Osteocyte (in vitro differentiated cells): ENCODE results near the gene FSTL4. TPM values are rescaled to one million over a fixed set of nuclear protein-coding genes. Genes with fewer than 3 reads are reported as not detected.

Source experiments
- DNase-seq: peaks from one replicate; pipeline ENCODE4 v3.0.0; 2021; ENCODE audit warnings: mixed read lengths; ENCODE audit not compliant: unreplicated experiment; ENCODE audit errors: extremely low spot score
- H3K27ac Mint-ChIP-seq: one replicate; pipeline ENCODE4 v1.8.0; 2021; ENCODE audit warnings: mild to moderate bottlenecking, mixed read lengths; ENCODE audit not compliant: unreplicated experiment
- H3K27me3 Mint-ChIP-seq: one replicate; pipeline ENCODE4 v1.8.0; 2021; ENCODE audit warnings: mixed read lengths; ENCODE audit not compliant: unreplicated experiment
- H3K36me3 Mint-ChIP-seq: one replicate; pipeline ENCODE4 v1.8.0; 2021; ENCODE audit warnings: mixed read lengths; ENCODE audit not compliant: unreplicated experiment
- H3K4me1 Mint-ChIP-seq: one replicate; pipeline ENCODE4 v1.8.0; 2021; ENCODE audit warnings: mixed read lengths; ENCODE audit not compliant: unreplicated experiment
- H3K4me3 Mint-ChIP-seq: one replicate; pipeline ENCODE4 v1.8.0; 2021; ENCODE audit warnings: mild to moderate bottlenecking, moderate library complexity, mixed read lengths; ENCODE audit not compliant: unreplicated experiment
- H3K9me3 Mint-ChIP-seq: one replicate; pipeline ENCODE4 v1.8.0; 2021; ENCODE audit warnings: mixed read lengths; ENCODE audit not compliant: unreplicated experiment
- CTCF ChIP-seq: fragments of 200-600 bp; sonication (generic); IDR thresholded peaks from 2 replicates; pipeline ENCODE4 v1.5.0; 2021; ENCODE audit warnings: antibody characterized with exemption, mild to moderate bottlenecking, moderate library complexity
- total RNA-seq: library from RNA; stranded (reverse); gene quantifications from 2 replicates; pipeline ENCODE4 v1.2.1, GENCODE V29; 2021

Gene FSTL4
- total RNA-seq, 1 donor from 2014 or later = not detected

- Mint-ChIP-seq H3K9me3 (no peaks in the 10 kb centered on the region), H3K36me3 (no peaks in the 10 kb centered on the region), H3K27me3 (peaks cover 11% of the 10 kb centered on the region), H3K4me3 (no peak overlapping the region), H3K4me1 (no peaks in the 10 kb centered on the region), H3K27ac (no peak overlapping the region)
- DNase-seq = no peak
- TF ChIP-seq CTCF = no peak
These were observed 340.0 kb downstream of the FSTL4 start for GRCh38 chr5:133272345-133272744.

GRCh38 chr5:133271606-133272005, 340.7 kb downstream of the FSTL4 start:
- DNase-seq = no peak
- H3K4me3 Mint-ChIP-seq = no peak overlapping the region
- H3K27me3 Mint-ChIP-seq = peaks cover 11% of the 10 kb centered on the region
- no peaks in the 10 kb centered on the region for H3K36me3 Mint-ChIP-seq
- TF ChIP-seq CTCF = no peak
- H3K27ac Mint-ChIP-seq = no peak overlapping the region
- no peaks in the 10 kb centered on the region for H3K4me1 Mint-ChIP-seq
- H3K9me3 Mint-ChIP-seq = no peaks in the 10 kb centered on the region

- H3K36me3 Mint-ChIP-seq = no peaks in the 10 kb centered on the region
- H3K4me3 Mint-ChIP-seq = no peak overlapping the region
- DNase-seq = no peak
- no peak overlapping the region for H3K27ac Mint-ChIP-seq
- peaks cover 13% of the 10 kb centered on the region for H3K27me3 Mint-ChIP-seq
- no peaks in the 10 kb centered on the region for H3K4me1 Mint-ChIP-seq
- TF ChIP-seq CTCF = no peak
- H3K9me3 Mint-ChIP-seq = no peaks in the 10 kb centered on the region
These were observed 342.6 kb downstream of the FSTL4 start for GRCh38 chr5:133269691-133270090.

- no peaks in the 10 kb centered on the region for H3K4me1 Mint-ChIP-seq
- H3K36me3 Mint-ChIP-seq = no peaks in the 10 kb centered on the region
- no peak for TF ChIP-seq CTCF
- H3K27me3 Mint-ChIP-seq = peaks cover 19% of the 10 kb centered on the region
- no peak overlapping the region for H3K4me3 Mint-ChIP-seq
- DNase-seq = no peak
- no peaks in the 10 kb centered on the region for H3K9me3 Mint-ChIP-seq
- H3K27ac Mint-ChIP-seq = no peak overlapping the region
These were observed 344.7 kb downstream of the FSTL4 start for GRCh38 chr5:133267601-133268000.

- H3K9me3 Mint-ChIP-seq = no peaks in the 10 kb centered on the region
- H3K4me3 Mint-ChIP-seq = no peak overlapping the region
These were observed 345.4 kb downstream of the FSTL4 start for GRCh38 chr5:133266966-133267365.

More at GRCh38 chr5:133266966-133267365, 345.4 kb downstream of the FSTL4 start:
- H3K4me1 Mint-ChIP-seq = no peaks in the 10 kb centered on the region
- peaks cover 20% of the 10 kb centered on the region for H3K27me3 Mint-ChIP-seq
- no peak for TF ChIP-seq CTCF
- no peaks in the 10 kb centered on the region for H3K36me3 Mint-ChIP-seq
- H3K27ac Mint-ChIP-seq = no peak overlapping the region
- DNase-seq = no peak
